Breast epithelium (tissue), 4 donors: ENCODE results near the gene RPRD2. TPM values are rescaled to one million over a fixed set of nuclear protein-coding genes. Genes with fewer than 3 reads are reported as not detected.

Source experiments
- DNase-seq, 2 donors: peaks; one replicate each; pipeline ENCODE4 v3.0.0-alpha.2; 2019; ENCODE audit warnings: low spot score in 2 of 2
- H3K27ac ChIP-seq, 2 donors: fragments of 200-600 bp; sonication (generic) in 1 of 2; one replicate each; pipeline ENCODE4 v1.5.1; 2016 to 2019; ENCODE audit warnings: mild to moderate bottlenecking in 1 of 2
- H3K27me3 ChIP-seq, 2 donors: fragments of 200-600 bp; sonication (generic) in 1 of 2; one replicate each; pipeline versions ENCODE4 v1.5.1 to v1.6.0; 2017 to 2019; ENCODE audit warnings: control low read depth in 1 of 2, mild to moderate bottlenecking in 1 of 2
- H3K36me3 ChIP-seq: fragments of 200-600 bp; one replicate; pipeline ENCODE4 v1.5.1; 2019
- H3K4me1 ChIP-seq, 2 donors: fragments of 200-600 bp; sonication (generic); one replicate each; pipeline ENCODE4 v1.5.1; 2016 to 2019; ENCODE audit warnings: control low read depth in 1 of 2
- H3K4me3 ChIP-seq, 3 donors: fragments of 200-600 bp; sonication (generic); 1 replicate in 2 of 3; 2 replicates in 1 of 3; pipeline ENCODE4 v1.5.1; 2016 to 2019; ENCODE audit warnings: mild to moderate bottlenecking in 3 of 3, moderate library complexity in 2 of 3
- H3K9me3 ChIP-seq, 2 donors: fragments of 200-600 bp; sonication (generic) in 1 of 2; one replicate each; pipeline ENCODE4 v1.5.1; 2016 to 2019; ENCODE audit warnings: control low read depth in 1 of 2
- CTCF ChIP-seq, 3 donors: fragments of 450-650 bp; IDR thresholded peaks; one replicate each; pipeline ENCODE4 v1.5.1; 2016 to 2017; ENCODE audit warnings: antibody characterized with exemption in 3 of 3, mild to moderate bottlenecking in 3 of 3, moderate library complexity in 3 of 3
- POLR2A ChIP-seq: fragments of 450-650 bp; IDR thresholded peaks from one replicate; pipeline ENCODE4 v1.6.1; 2016; ENCODE audit warnings: antibody characterized with exemption, mild to moderate bottlenecking, moderate library complexity
- POLR2AphosphoS5 ChIP-seq, 3 donors: sonication (generic); formaldehyde crosslinking; IDR thresholded peaks; one replicate each; pipeline ENCODE4 v1.6.1; 2017; ENCODE audit warnings: antibody characterized with exemption in 3 of 3
- intact Hi-C: fragments of 100-400 bp; cut with DNase I; formaldehyde crosslinking; loops from one replicate; pipeline ENCODE4 v1.15.1; 2023; ENCODE audit warnings: low total_unique reads
- total RNA-seq, 3 donors: library from RNA; depleted of rRNA; stranded (reverse); fragments of >200 nt; gene quantifications; one replicate each; pipeline ENCODE4 v1.1.0, GENCODE V29; 2016

Gene RPRD2
- total RNA-seq, 3 donors from 2014 or later: 19.4 to 26.5 (median 20.3) TPM

GRCh38 chr1:150376110-150376509 lies 12.2 kb downstream of the RPRD2 start:
- H3K4me1 ChIP-seq: no peaks in the 10 kb centered on the region
- intact Hi-C loops: no loop called here

GRCh38 chr1:150383631-150384324 lies 19.8 kb downstream of the RPRD2 start:
- DNase-seq: no peak
- TF ChIP-seq CTCF (IDR thresholded peaks at IDR 0.05): no peak
- no peak for TF ChIP-seq POLR2AphosphoS5 (IDR thresholded peaks at IDR 0.05)
- no peak for TF ChIP-seq POLR2A
- no peaks in the 10 kb centered on the region for H3K36me3 ChIP-seq
- intact Hi-C loops: no loop called here
- H3K27me3 ChIP-seq: no peaks in the 10 kb centered on the region
- H3K9me3 ChIP-seq: no peaks in the 10 kb centered on the region
- peaks cover 0 to 5% of the 10 kb centered on the region in 2 donors for H3K4me1 ChIP-seq
- H3K4me3 ChIP-seq: no peak overlapping the region
- no peak overlapping the region for H3K27ac ChIP-seq

More at GRCh38 chr1:150376110-150376509, 12.2 kb downstream of the RPRD2 start:
- Histone ChIP-seq H3K36me3 (no peaks in the 10 kb centered on the region), H3K27me3 (no peaks in the 10 kb centered on the region), H3K27ac (peak overlapping the region in 1 of 2 donors; percentile 6), H3K4me3 (no peak overlapping the region), H3K9me3 (no peaks in the 10 kb centered on the region)
- TF ChIP-seq POLR2A (no peak), CTCF (IDR thresholded peaks at IDR 0.05) (no peak), POLR2AphosphoS5 (IDR thresholded peaks at IDR 0.05) (no peak)
- DNase-seq: no peak

- no peak overlapping the region for H3K4me3 ChIP-seq
- no peak for DNase-seq
- H3K4me1 ChIP-seq: peaks cover 0 to 5% of the 10 kb centered on the region in 2 donors
- intact Hi-C loops: no loop called here
- H3K27ac ChIP-seq: no peak overlapping the region
- no peaks in the 10 kb centered on the region for H3K27me3 ChIP-seq
- no peaks in the 10 kb centered on the region for H3K9me3 ChIP-seq
- H3K36me3 ChIP-seq: no peaks in the 10 kb centered on the region
- TF ChIP-seq POLR2AphosphoS5 (IDR thresholded peaks at IDR 0.05): no peak
- TF ChIP-seq CTCF (IDR thresholded peaks at IDR 0.05): no peak
- no peak for TF ChIP-seq POLR2A
Observed at GRCh38 chr1:150385537-150386445, 21.8 kb downstream of the RPRD2 start.

GRCh38 chr1:150386592-150386991 lies 22.6 kb downstream of the RPRD2 start:
- Histone ChIP-seq H3K9me3 (no peaks in the 10 kb centered on the region), H3K36me3 (no peaks in the 10 kb centered on the region), H3K27me3 (no peaks in the 10 kb centered on the region), H3K4me1 (peaks cover 0 to 5% of the 10 kb centered on the region in 2 donors), H3K27ac (no peak overlapping the region), H3K4me3 (no peak overlapping the region)
- intact Hi-C loops: no loop called here
- TF ChIP-seq POLR2AphosphoS5 (IDR thresholded peaks at IDR 0.05) (no peak), POLR2A (no peak), CTCF (IDR thresholded peaks at IDR 0.05) (no peak)
- DNase-seq: no peak

GRCh38 chr1:150387200-150387599 lies 23.3 kb downstream of the RPRD2 start:
- peaks cover 0 to 5% of the 10 kb centered on the region in 2 donors for H3K4me1 ChIP-seq
- no peaks in the 10 kb centered on the region for H3K9me3 ChIP-seq
- H3K27ac ChIP-seq: no peak overlapping the region
- no peak overlapping the region for H3K4me3 ChIP-seq
- intact Hi-C loops: no loop called here
- H3K27me3 ChIP-seq: no peaks in the 10 kb centered on the region
- H3K36me3 ChIP-seq: no peaks in the 10 kb centered on the region
- no peak for DNase-seq
- TF ChIP-seq POLR2A (no peak), CTCF (IDR thresholded peaks at IDR 0.05) (no peak), POLR2AphosphoS5 (IDR thresholded peaks at IDR 0.05) (no peak)
